ENCODE measurements around the gene ZNF136. TPM values are rescaled to one million over a fixed set of nuclear protein-coding genes. Genes with fewer than 3 reads are reported as not detected.

ZNF136 gene
- total and polyA plus RNA-seq, 2 of the 13 experiments (the other 11 are each of a cell fraction or from before 2014, with no cell fraction given), result 2.5 to 10.2 TPM

DNA sequence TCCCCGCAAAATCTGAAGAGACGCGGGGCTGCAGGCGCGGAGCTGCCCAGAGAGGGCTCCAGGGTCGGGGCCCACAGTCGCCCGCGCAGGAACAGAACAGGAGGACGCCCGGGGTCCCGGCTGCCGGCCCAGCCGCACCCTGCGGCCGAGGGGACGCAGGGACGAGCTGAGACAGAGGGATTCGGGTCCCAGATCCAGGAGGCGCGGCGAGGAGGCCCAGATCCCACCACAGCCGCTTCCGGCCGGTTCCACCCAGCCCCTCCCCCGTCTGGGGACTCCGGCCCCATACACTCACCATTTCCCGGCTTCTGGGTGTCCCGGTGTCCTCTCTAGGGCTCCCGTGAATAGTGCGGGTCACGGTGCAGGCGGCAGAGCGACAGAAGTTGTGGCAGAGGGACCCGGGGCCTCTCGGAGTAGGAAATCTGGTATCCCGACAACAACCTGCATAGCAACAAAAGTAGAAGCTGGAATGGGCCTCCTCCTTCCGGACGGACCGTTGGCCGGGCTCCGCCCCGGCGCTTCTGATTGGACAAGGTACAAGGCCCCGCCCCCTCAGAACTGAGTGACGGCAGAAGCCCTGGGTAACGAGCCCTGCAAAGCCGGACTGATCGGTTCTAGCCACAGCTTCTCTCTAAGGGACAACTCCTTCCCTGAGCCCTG is 22.9 kb upstream of the ZNF136 start, which contains the start of gene ZNF20 (continued):
- TF ChIP-seq ZNF484 (CRISPR knock-in tag; IDR thresholded peaks at IDR 0.05; ENCODE audit: borderline replicate concordance, low read depth) (no peak), ZBTB21 (CRISPR knock-in tag; IDR thresholded peaks at IDR 0.05) (no peak), TOPORS (CRISPR knock-in tag; IDR thresholded peaks at IDR 0.05) (no peak), ATF5 (CRISPR knock-in tag; IDR thresholded peaks at IDR 0.05; ENCODE audit: low read depth) (no peak), CBX1 (IDR thresholded peaks at IDR 0.05; ENCODE audit: low read depth) (no peak), ZKSCAN5 (CRISPR knock-in tag; IDR thresholded peaks at IDR 0.05) (no peak), ZKSCAN8 (CRISPR knock-in tag; IDR thresholded peaks at IDR 0.05; ENCODE audit: borderline replicate concordance) (no peak), SRY (CRISPR knock-in tag; IDR thresholded peaks at IDR 0.05) (peak; percentile 52; the same call in 1 of the 2 replicates), NKX3-1 (CRISPR knock-in tag; IDR thresholded peaks at IDR 0.05) (no peak; the same call in 1 of the 2 replicates), MXD3 (CRISPR knock-in tag; IDR thresholded peaks at IDR 0.05) (peak; percentile 67), ZSCAN20 (CRISPR knock-in tag; IDR thresholded peaks at IDR 0.05; ENCODE audit: borderline replicate concordance) (0 out of 2 replicates have a peak, but pooled peaks have one; percentile 38), TBL1XR1 (IDR thresholded peaks at IDR 0.05; ENCODE audit: borderline replicate concordance, low read length, partially characterized antibody) (no peak), CENPX (CRISPR knock-in tag; IDR thresholded peaks at IDR 0.05) (no peak), ZNF337 (CRISPR knock-in tag; IDR thresholded peaks at IDR 0.05; ENCODE audit: borderline replicate concordance, low read depth) (no peak), PREB (CRISPR knock-in tag; IDR thresholded peaks at IDR 0.05) (no peak), ZNF160 (CRISPR knock-in tag; IDR thresholded peaks at IDR 0.05) (no peak; the same call in 1 of the 2 replicates), MED1 (CRISPR knock-in tag; IDR thresholded peaks at IDR 0.05) (no peak; the same call in 1 of the 2 replicates), ZNF274 (CRISPR knock-in tag; IDR thresholded peaks at IDR 0.05) (no peak; the same call in 1 of the 2 replicates), KDM4B (CRISPR knock-in tag; IDR thresholded peaks at IDR 0.05) (no peak), ZNF558 (CRISPR knock-in tag; IDR thresholded peaks at IDR 0.05; ENCODE audit: borderline replicate concordance) (no peak), ZNF724P (CRISPR knock-in tag; IDR thresholded peaks at IDR 0.05; ENCODE audit: borderline replicate concordance) (no peak), HMG20A (CRISPR knock-in tag; IDR thresholded peaks at IDR 0.05; ENCODE audit: borderline replicate concordance) (no peak), ZNF10 (CRISPR knock-in tag; IDR thresholded peaks at IDR 0.05; ENCODE audit: borderline replicate concordance, low read depth) (no peak), SRF (IDR thresholded peaks at IDR 0.05; ENCODE audit: low read depth, low read length) (no peak), ZNF747 (CRISPR knock-in tag; IDR thresholded peaks at IDR 0.05; ENCODE audit: borderline replicate concordance) (no peak)
- TF ChIP-seq, protein P1, sequence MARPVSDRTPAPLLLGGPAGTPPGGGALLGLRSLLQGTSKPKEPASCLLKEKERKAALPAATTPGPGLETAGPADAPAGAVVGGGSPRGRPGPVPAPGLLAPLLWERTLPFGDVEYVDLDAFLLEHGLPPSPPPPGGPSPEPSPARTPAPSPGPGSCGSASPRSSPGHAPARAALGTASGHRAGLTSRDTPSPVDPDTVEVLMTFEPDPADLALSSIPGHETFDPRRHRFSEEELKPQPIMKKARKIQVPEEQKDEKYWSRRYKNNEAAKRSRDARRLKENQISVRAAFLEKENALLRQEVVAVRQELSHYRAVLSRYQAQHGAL (CRISPR knock-in tag; IDR thresholded peaks at IDR 0.05; ENCODE audit: not compliant biosample characterization), result no peak
- TF ChIP-seq, protein P2, sequence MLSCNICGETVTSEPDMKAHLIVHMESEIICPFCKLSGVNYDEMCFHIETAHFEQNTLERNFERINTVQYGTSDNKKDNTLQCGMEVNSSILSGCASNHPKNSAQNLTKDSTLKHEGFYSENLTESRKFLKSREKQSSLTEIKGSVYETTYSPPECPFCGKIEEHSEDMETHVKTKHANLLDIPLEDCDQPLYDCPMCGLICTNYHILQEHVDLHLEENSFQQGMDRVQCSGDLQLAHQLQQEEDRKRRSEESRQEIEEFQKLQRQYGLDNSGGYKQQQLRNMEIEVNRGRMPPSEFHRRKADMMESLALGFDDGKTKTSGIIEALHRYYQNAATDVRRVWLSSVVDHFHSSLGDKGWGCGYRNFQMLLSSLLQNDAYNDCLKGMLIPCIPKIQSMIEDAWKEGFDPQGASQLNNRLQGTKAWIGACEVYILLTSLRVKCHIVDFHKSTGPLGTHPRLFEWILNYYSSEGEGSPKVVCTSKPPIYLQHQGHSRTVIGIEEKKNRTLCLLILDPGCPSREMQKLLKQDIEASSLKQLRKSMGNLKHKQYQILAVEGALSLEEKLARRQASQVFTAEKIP (CRISPR knock-in tag; IDR thresholded peaks at IDR 0.05; ENCODE audit: borderline replicate concordance), result no peak

Measured in HepG2 (cell line).